K562 (cell line): ENCODE data around the gene COL11A2. TPM values are rescaled to one million over a fixed set of nuclear protein-coding genes. Genes with fewer than 3 reads are reported as not detected.

Experiments
- ARHGAP35 ChIP-seq: fragments of 450-650 bp; IDR thresholded peaks from 2 replicates; pipeline ENCODE4 v1.6.1; 2018; ENCODE audit not compliant: partially characterized antibody
- ARID1B ChIP-seq: fragments of 450-650 bp; IDR thresholded peaks from 2 replicates; pipeline ENCODE4 v1.6.1; 2016; ENCODE audit warnings: antibody characterized with exemption, mild to moderate bottlenecking, inconsistent platforms
- ELK3 ChIP-seq: fragments of 450-650 bp; formaldehyde crosslinking; IDR thresholded peaks from 2 replicates; pipeline ENCODE4 v1.4.0; 2020; ENCODE audit warnings: mild to moderate bottlenecking
- ETV5 ChIP-seq: sonication (generic); formaldehyde crosslinking; IDR thresholded peaks from 2 replicates; pipeline ENCODE4 v1.4.0; 2020; ENCODE audit warnings: low read depth, mild to moderate bottlenecking, missing genetic modification reagents
- HNRNPK ChIP-seq: fragments of 200-400 bp; formaldehyde crosslinking; IDR thresholded peaks from one replicate; pipeline ENCODE4 v1.6.1; 2018; ENCODE audit warnings: mild to moderate bottlenecking, low read depth, low read length; ENCODE audit not compliant: poor library complexity, severe bottlenecking
- MTF1 ChIP-seq: fragments of 250-450 bp; sonication (Bioruptor Pico); IDR thresholded peaks from 2 replicates; pipeline ENCODE4 v1.9.0; 2021; ENCODE audit warnings: moderate library complexity, mild to moderate bottlenecking, inconsistent platforms, borderline replicate concordance
- NFE2 ChIP-seq: IDR thresholded peaks from 2 replicates; pipeline ENCODE4 v1.6.1; 2014; ENCODE audit warnings: antibody characterized with exemption, low read depth
- NR2C1 ChIP-seq, 2 experiments: fragments of 450-650 bp; IDR thresholded peaks; 2 replicates each; pipeline ENCODE4 v1.6.1; 2017; ENCODE audit warnings: mild to moderate bottlenecking in 2 of 2, antibody characterized with exemption in 1 of 2, inconsistent platforms in 1 of 2, missing compliant biosample characterization in 1 of 2, missing genetic modification characterization in 1 of 2
- PHF20 ChIP-seq: fragments of 450-650 bp; IDR thresholded peaks from 2 replicates; pipeline ENCODE4 v1.6.1; 2018; ENCODE audit not compliant: partially characterized antibody
- RBM34 ChIP-seq: fragments of 200-400 bp; formaldehyde crosslinking; IDR thresholded peaks from 2 replicates; pipeline ENCODE4 v1.6.1; 2018; ENCODE audit warnings: low read length, borderline replicate concordance; ENCODE audit not compliant: insufficient read depth
- RCOR1 ChIP-seq, 2 experiments: IDR thresholded peaks; 2 replicates each; pipeline ENCODE4 v1.6.1; 2012; ENCODE audit warnings: low read depth in 2 of 2, low read length in 2 of 2, borderline replicate concordance in 1 of 2, improper control_type of control experiment in 1 of 2
- SPI1 ChIP-seq: IDR thresholded peaks from 2 replicates; pipeline ENCODE4 v1.6.1; 2011; ENCODE audit warnings: low read depth, low read length, control low read depth, borderline replicate concordance
- SRSF3 ChIP-seq: fragments of 200-400 bp; formaldehyde crosslinking; IDR thresholded peaks from 2 replicates; pipeline ENCODE4 v1.6.1; 2016; ENCODE audit warnings: mild to moderate bottlenecking, low read length, moderate library complexity; ENCODE audit not compliant: insufficient read depth
- TOE1 ChIP-seq, 2 experiments: fragments of 450-650 bp in 1 of 2; sonication (generic) in 1 of 2; formaldehyde crosslinking in 1 of 2; IDR thresholded peaks; 2 replicates each; pipeline versions ENCODE4 v1.7.1 to v1.8.0; 2016 to 2022; ENCODE audit warnings: borderline replicate concordance in 2 of 2, mild to moderate bottlenecking in 2 of 2, antibody characterized with exemption in 1 of 2, inconsistent platforms in 1 of 2, low read depth in 1 of 2, missing genetic modification reagents in 1 of 2, moderate library complexity in 1 of 2
- ZBTB1 ChIP-seq: sonication (generic); formaldehyde crosslinking; IDR thresholded peaks from 2 replicates; pipeline ENCODE4 v1.8.1; 2023; ENCODE audit warnings: missing genetic modification reagents, low read depth, mild to moderate bottlenecking, borderline replicate concordance
- ZBTB7A ChIP-seq: IDR thresholded peaks from 2 replicates; pipeline ENCODE4 v1.6.1; 2011; ENCODE audit warnings: low read depth, mild to moderate bottlenecking, low read length, moderate library complexity, borderline replicate concordance; ENCODE audit not compliant: control insufficient read depth
- ZFX ChIP-seq: sonication (generic); formaldehyde crosslinking; IDR thresholded peaks from 2 replicates; pipeline ENCODE4 v1.8.0; 2022; ENCODE audit warnings: mild to moderate bottlenecking, missing genetic modification reagents, moderate library complexity
- ZNF12 ChIP-seq: sonication (generic); formaldehyde crosslinking; IDR thresholded peaks from 2 replicates; pipeline ENCODE4 v1.4.0; 2020; ENCODE audit warnings: mild to moderate bottlenecking, missing genetic modification reagents
- ZNF124 ChIP-seq: sonication (generic); formaldehyde crosslinking; IDR thresholded peaks from 2 replicates; pipeline ENCODE4 v1.8.1; 2022; ENCODE audit warnings: missing genetic modification reagents
- ZNF143 ChIP-seq: sonication (generic); formaldehyde crosslinking; IDR thresholded peaks from 2 replicates; pipeline ENCODE4 v1.9.0; 2022; ENCODE audit warnings: mild to moderate bottlenecking, missing genetic modification reagents
- ZNF76 ChIP-seq: fragments of 250-450 bp; sonication (Bioruptor Pico); IDR thresholded peaks from 2 replicates; pipeline ENCODE4 v1.4.0; 2020; ENCODE audit warnings: mild to moderate bottlenecking, moderate library complexity, borderline replicate concordance
- polyA plus RNA-seq, 8 experiments: library from polyadenylated mRNA; depleted of rRNA in 4 of 8; stranded (reverse) in 5 of 8; unstranded in 3 of 8; fragments of >200 nt; fragmentation: Nextera tagmentation in 2 of 8; fragmentation: Illumina TruSeq in 1 of 8; extraction: Ambion mirVana in 2 of 8; extraction: Trizol in 1 of 8; gene quantifications; 2 replicates each; pipeline versions ENCODE4 v1.2.1 to v1.2.3, GENCODE V29; 2011 to 2014; ENCODE audit warnings: inconsistent platforms in 1 of 8, missing spikeins in 1 of 8
- total RNA-seq, 7 experiments: library from RNA; depleted of rRNA in 6 of 7; stranded (reverse); fragments of >200 nt in 6 of 7; fragmentation: Illumina TruSeq in 2 of 7; extraction: Trizol in 2 of 7; gene quantifications; 2 replicates each; pipeline versions ENCODE4 v1.2.1 to v1.2.3, GENCODE V29; 2011 to 2021; ENCODE audit warnings: low replicate concordance in 1 of 7
- TF ChIP-seq, protein P1 (sequence below): fragments of 250-450 bp; sonication (Bioruptor Pico); IDR thresholded peaks from 2 replicates; pipeline ENCODE4 v1.4.0; 2020; ENCODE audit warnings: borderline replicate concordance

Gene COL11A2
- total and polyA plus RNA-seq, 9 of the 15 experiments (the other 6 are each of a cell fraction or from before 2014, with no cell fraction given) = 0.04 to 0.35 (median 0.09) TPM; not detected in 1

DNA sequence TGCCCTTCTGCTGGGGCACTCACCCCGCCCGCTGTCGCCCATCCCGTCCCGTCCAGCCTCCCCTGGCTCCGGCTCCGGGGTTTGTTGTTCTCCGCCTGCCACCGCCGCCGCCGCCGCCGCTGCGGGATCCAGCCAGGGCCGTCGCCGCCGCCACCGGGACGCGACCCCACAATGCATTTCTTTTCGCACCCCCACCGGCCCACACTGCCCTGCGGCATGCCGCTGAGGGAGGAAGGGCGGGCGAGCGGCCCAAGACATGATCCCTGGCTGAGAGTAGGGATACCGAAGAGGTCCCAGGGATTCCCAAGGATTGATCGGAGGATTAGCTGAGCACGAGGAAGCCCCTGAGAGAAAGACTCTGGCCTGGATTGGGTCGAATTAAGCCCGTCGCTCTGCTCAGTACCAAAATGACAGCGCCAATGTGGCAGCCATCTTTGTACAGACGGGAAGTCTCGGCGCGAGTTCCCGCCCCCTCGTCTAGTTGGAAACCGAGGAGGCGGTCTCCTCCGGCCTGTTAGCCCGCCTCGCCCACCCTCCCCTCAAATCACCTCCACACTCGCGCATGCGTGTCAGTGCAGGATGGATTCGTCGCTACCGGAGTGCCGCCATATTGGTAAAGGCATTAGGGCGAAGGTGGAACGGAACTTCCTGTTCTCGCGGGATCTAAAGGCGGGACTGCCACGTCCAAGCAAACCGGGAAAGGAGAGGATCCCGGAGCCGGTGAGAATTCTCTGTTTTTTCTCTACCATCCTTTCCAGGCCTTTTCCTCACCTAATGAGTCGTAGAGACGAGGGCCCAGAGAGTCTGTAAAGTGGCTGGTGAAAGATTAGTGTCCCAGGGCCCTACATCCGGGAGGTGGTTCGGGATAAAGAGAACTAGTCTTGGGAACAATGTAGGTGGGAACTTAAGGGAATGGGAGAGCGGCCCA is 8.2 kb upstream of the COL11A2 start, which contains the start of the genes RXRB and SLC39A7 (continued):
- TF ChIP-seq, protein P1, sequence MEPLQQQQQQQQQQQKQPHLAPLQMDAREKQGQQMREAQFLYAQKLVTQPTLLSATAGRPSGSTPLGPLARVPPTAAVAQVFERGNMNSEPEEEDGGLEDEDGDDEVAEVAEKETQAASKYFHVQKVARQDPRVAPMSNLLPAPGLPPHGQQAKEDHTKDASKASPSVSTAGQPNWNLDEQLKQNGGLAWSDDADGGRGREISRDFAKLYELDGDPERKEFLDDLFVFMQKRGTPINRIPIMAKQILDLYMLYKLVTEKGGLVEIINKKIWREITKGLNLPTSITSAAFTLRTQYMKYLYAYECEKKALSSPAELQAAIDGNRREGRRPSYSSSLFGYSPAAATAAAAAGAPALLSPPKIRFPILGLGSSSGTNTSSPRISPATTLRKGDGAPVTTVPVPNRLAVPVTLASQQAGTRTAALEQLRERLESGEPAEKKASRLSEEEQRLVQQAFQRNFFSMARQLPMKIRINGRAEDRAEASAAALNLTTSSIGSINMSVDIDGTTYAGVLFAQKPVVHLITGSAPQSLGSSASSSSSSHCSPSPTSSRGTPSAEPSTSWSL (CRISPR knock-in tag) = peak; percentile 49; the same call in 1 of the 2 replicates
- TF ChIP-seq ZNF76 (peak; percentile 94), ZBTB7A (peak; percentile 68; the same call in 1 of the 2 replicates), MTF1 (CRISPR knock-in tag) (no peak; the same call in 1 of the 2 replicates), ZBTB1 (peak; percentile 91; the same call in 1 of the 2 replicates), ETV5 (peak; percentile 77), RCOR1 (IDR thresholded peaks at IDR 0.05; ENCODE audit: borderline replicate concordance in 1 of 2, low read depth in 2 of 2, low read length in 2 of 2) (peak in 1 of 2 experiments; percentile 60; a peak in 2 of 4 replicates), ZFX (CRISPR knock-in tag) (peak; percentile 77), ZNF143 (CRISPR knock-in tag) (peak; percentile 84), ARID1B (peak; percentile 63), PHF20 (peak; percentile 87), ELK3 (CRISPR knock-in tag) (0 out of 2 replicates have a peak, but pooled peaks have one; percentile 34), SRSF3 (0 out of 2 replicates have a peak, but pooled peaks have one; percentile 30), ZNF12 (peak; percentile 67; the same call in 1 of the 2 replicates), NFE2 (peak; percentile 16; the same call in 1 of the 2 replicates), SPI1 (peak; percentile 72), ARHGAP35 (peak; percentile 91), ZNF124 (CRISPR knock-in tag) (no peak), NR2C1 (IDR thresholded peaks at IDR 0.05) (peak; percentile 92), NR2C1 (tag; IDR thresholded peaks at IDR 0.05) (peak; percentile 95), HNRNPK (peak; percentile 52), TOE1 (IDR thresholded peaks at IDR 0.05; ENCODE audit: borderline replicate concordance) (peak; percentile 91), TOE1 (CRISPR knock-in tag; IDR thresholded peaks at IDR 0.05; ENCODE audit: borderline replicate concordance, low read depth) (no peak; the same call in 1 of the 2 replicates), RBM34 (no peak)
